ENCODE results near the gene PIEZO2. TPM values are rescaled to one million over a fixed set of nuclear protein-coding genes. Genes with fewer than 3 reads are reported as not detected.
"Not testable (repeated sequence)": the region's sequence is repeated elsewhere in the genome, so short reads cannot be mapped to it uniquely, and the experiment has no call there.

The PIEZO2 gene
- total RNA-seq, 1 experiment from 2014 or later: 5.5 TPM

DNA sequence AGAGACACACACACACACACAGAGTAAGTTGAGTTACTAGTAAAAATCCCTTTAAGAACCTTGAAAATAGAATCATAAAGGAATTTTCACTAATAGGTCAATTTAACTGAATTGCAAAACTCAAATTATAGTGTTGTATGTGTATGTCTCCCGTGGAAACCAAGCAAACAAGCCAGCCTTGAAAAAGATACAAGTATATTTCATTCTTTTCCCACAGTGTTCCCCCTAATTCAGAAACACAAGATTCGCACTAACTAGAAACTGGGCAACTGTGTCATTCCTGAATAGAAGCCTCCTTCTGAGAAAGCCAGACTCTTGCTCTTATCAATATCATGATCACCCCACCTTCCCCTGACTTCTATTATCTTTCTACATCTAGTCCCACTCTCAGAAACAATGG lies 229.5 kb downstream of the PIEZO2 start:
- intact Hi-C loops (cut with micrococcal nuclease; ENCODE audit: unreplicated experiment): no loop called here
- no TSS peak for BruUV-seq (replicated peaks)
- H3K27me3 ChIP-seq (replicated peaks; ENCODE audit: insufficient read depth, low read depth, low read length, poor library complexity): peaks cover 51% of the 10 kb centered on the region
- POLR2A ChIA-PET (ENCODE audit: low non-redundant PET): no interaction called here
- H3K27ac ChIP-seq (ENCODE audit: low read depth, low read length, poor library complexity, severe bottlenecking): no peak overlapping the region
- no peak for DNase-seq (ENCODE audit: low spot score)
- peaks cover 12% of the 10 kb centered on the region for H3K4me1 ChIP-seq (ENCODE audit: insufficient read depth, low read length, poor library complexity, severe bottlenecking)
- no peaks in the 10 kb centered on the region for H3K36me3 ChIP-seq (ENCODE audit: insufficient read depth, low read length, poor library complexity, severe bottlenecking)
- TF ChIP-seq, protein P1, sequence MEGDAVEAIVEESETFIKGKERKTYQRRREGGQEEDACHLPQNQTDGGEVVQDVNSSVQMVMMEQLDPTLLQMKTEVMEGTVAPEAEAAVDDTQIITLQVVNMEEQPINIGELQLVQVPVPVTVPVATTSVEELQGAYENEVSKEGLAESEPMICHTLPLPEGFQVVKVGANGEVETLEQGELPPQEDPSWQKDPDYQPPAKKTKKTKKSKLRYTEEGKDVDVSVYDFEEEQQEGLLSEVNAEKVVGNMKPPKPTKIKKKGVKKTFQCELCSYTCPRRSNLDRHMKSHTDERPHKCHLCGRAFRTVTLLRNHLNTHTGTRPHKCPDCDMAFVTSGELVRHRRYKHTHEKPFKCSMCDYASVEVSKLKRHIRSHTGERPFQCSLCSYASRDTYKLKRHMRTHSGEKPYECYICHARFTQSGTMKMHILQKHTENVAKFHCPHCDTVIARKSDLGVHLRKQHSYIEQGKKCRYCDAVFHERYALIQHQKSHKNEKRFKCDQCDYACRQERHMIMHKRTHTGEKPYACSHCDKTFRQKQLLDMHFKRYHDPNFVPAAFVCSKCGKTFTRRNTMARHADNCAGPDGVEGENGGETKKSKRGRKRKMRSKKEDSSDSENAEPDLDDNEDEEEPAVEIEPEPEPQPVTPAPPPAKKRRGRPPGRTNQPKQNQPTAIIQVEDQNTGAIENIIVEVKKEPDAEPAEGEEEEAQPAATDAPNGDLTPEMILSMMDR (conservative IDR thresholded peaks at IDR 0.05; ENCODE audit: low read depth, low read length): no peak
- no peak for TF ChIP-seq EZH2 (IDR thresholded peaks at IDR 0.05; ENCODE audit: borderline replicate concordance, low read depth, low read length, poor library complexity, severe bottlenecking)
- no peaks in the 10 kb centered on the region for H3K9me3 ChIP-seq (ENCODE audit: low read depth, low read length, poor library complexity, severe bottlenecking)
- no peak overlapping the region for H3K4me3 ChIP-seq (ENCODE audit: low read depth, low read length, poor library complexity, severe bottlenecking)
- CTCF ChIA-PET: no interaction called here

DNA sequence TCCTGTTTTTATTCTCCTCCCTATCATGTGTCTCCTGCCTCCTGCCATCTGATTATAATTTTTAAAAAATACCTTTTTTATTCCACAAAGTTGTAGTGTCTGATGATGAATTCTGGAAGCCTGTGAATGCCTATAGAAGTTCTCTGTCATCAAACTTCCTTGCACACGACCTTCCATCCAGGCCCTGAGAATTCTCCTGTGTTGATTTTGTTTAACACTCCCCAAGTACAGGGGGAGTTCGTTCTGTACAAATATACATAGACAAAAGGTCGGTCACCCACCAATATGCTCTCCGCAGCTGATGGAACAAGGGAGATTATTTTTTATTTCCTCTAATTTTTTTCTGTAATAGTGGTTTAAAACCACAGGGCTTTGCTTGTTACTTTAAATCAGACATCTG lies 232.5 kb downstream of the PIEZO2 start:
- Histone ChIP-seq H3K27me3 (replicated peaks; ENCODE audit: insufficient read depth, low read depth, low read length, poor library complexity) (peaks cover 30% of the 10 kb centered on the region), H3K27ac (ENCODE audit: low read depth, low read length, poor library complexity, severe bottlenecking) (no peak overlapping the region), H3K4me3 (ENCODE audit: low read depth, low read length, poor library complexity, severe bottlenecking) (no peak overlapping the region), H3K9me3 (ENCODE audit: low read depth, low read length, poor library complexity, severe bottlenecking) (no peaks in the 10 kb centered on the region), H3K4me1 (ENCODE audit: insufficient read depth, low read length, poor library complexity, severe bottlenecking) (peaks cover 12% of the 10 kb centered on the region), H3K36me3 (ENCODE audit: insufficient read depth, low read length, poor library complexity, severe bottlenecking) (no peaks in the 10 kb centered on the region)
- intact Hi-C loops (cut with micrococcal nuclease; ENCODE audit: unreplicated experiment): no loop called here
- ChIA-PET POLR2A (ENCODE audit: low non-redundant PET) (no interaction called here), CTCF (no interaction called here)
- BruUV-seq (replicated peaks): no TSS peak
- DNase-seq (ENCODE audit: low spot score): no peak
- TF ChIP-seq EZH2 (IDR thresholded peaks at IDR 0.05; ENCODE audit: borderline replicate concordance, low read depth, low read length, poor library complexity, severe bottlenecking): no peak
- TF ChIP-seq, protein P1 (conservative IDR thresholded peaks at IDR 0.05; ENCODE audit: low read depth, low read length): no peak

DNA sequence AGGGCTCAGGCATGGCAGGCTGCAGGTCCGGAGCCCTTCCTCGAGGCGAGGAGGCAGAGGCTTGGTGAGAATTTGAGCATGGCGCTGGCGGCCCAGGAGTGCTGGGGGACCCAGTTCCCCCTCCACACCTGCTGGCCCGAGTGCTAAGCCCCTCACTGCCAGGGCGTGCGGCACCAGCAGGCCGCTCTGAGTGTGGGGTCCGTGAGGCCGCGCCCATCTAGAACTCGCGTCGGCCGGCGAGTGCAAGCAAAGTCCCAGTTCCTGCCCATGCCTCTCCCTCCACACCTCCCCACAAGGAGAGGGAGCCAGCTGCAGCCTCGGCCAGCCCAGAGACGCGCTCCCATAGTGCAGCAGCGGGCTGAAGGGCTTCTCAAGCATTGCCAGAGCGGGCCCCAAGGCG lies 233.0 kb downstream of the PIEZO2 start:
- BruUV-seq (replicated peaks): no TSS peak
- no peak for DNase-seq (ENCODE audit: low spot score)
- H3K9me3 ChIP-seq (ENCODE audit: low read depth, low read length, poor library complexity, severe bottlenecking): no peaks in the 10 kb centered on the region
- peaks cover 12% of the 10 kb centered on the region for H3K4me1 ChIP-seq (ENCODE audit: insufficient read depth, low read length, poor library complexity, severe bottlenecking)
- H3K36me3 ChIP-seq (ENCODE audit: insufficient read depth, low read length, poor library complexity, severe bottlenecking): no peaks in the 10 kb centered on the region
- CTCF ChIA-PET: no interaction called here
- H3K27me3 ChIP-seq (replicated peaks; ENCODE audit: insufficient read depth, low read depth, low read length, poor library complexity): peaks cover 30% of the 10 kb centered on the region
- intact Hi-C loops (cut with micrococcal nuclease; ENCODE audit: unreplicated experiment): no loop called here
- H3K27ac ChIP-seq (ENCODE audit: low read depth, low read length, poor library complexity, severe bottlenecking): no peak overlapping the region
- H3K4me3 ChIP-seq (ENCODE audit: low read depth, low read length, poor library complexity, severe bottlenecking): no peak overlapping the region
- POLR2A ChIA-PET (ENCODE audit: low non-redundant PET): no interaction called here
- TF ChIP-seq EZH2 (IDR thresholded peaks at IDR 0.05; ENCODE audit: borderline replicate concordance, low read depth, low read length, poor library complexity, severe bottlenecking): no peak
- TF ChIP-seq, protein P1 (conservative IDR thresholded peaks at IDR 0.05; ENCODE audit: low read depth, low read length): no peak

DNA sequence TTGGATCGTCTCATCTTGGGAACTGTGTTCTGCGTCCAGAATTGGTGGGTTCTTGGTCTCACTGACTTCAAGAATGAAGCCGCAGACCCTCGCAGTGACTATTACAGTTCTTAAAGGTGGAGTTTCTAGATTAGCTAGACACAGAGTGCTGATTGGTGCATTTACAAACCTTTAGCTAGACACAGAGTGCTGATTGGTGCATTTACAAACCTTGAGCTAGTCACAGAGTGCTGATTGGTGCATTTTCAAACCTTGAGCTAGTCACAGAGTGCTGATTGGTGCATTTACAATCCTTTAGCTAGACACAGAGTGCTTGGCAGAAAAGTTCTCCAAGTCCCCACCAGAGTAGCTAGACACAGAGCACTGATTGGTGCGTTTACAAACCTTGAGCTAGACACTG lies 233.6 kb downstream of the PIEZO2 start:
- H3K27ac ChIP-seq (ENCODE audit: low read depth, low read length, poor library complexity, severe bottlenecking); DNase-seq (ENCODE audit: low spot score); intact Hi-C loops (cut with micrococcal nuclease; ENCODE audit: unreplicated experiment); POLR2A ChIA-PET (ENCODE audit: low non-redundant PET); BruUV-seq (replicated peaks); H3K4me1 ChIP-seq (ENCODE audit: insufficient read depth, low read length, poor library complexity, severe bottlenecking); H3K4me3 ChIP-seq (ENCODE audit: low read depth, low read length, poor library complexity, severe bottlenecking); CTCF ChIA-PET; H3K9me3 ChIP-seq (ENCODE audit: low read depth, low read length, poor library complexity, severe bottlenecking); H3K36me3 ChIP-seq (ENCODE audit: insufficient read depth, low read length, poor library complexity, severe bottlenecking): not testable (repeated sequence)
- peaks cover 30% of the 10 kb centered on the region for H3K27me3 ChIP-seq (replicated peaks; ENCODE audit: insufficient read depth, low read depth, low read length, poor library complexity)

DNA sequence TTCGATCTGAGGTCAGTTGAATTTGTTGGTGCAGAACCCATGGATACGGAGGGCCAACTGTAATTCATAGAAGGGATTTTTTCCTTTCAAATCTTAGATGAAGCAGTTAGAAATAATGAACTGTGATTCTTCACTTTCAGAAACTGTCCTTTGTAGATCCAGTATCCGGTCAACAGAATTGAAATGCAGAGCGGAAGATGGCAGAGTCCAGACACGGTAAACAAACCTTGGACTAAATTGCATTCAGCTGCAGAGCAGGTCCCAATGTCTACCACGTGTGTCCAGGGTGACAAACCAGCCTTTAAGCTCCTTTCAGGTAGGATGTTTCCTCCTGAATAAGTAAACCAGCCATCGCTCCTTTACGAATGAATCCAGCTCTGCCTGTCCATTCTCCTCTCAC lies 234.8 kb downstream of the PIEZO2 start:
- BruUV-seq (replicated peaks); H3K27ac ChIP-seq (ENCODE audit: low read depth, low read length, poor library complexity, severe bottlenecking); intact Hi-C loops (cut with micrococcal nuclease; ENCODE audit: unreplicated experiment); POLR2A ChIA-PET (ENCODE audit: low non-redundant PET); CTCF ChIA-PET; H3K4me1 ChIP-seq (ENCODE audit: insufficient read depth, low read length, poor library complexity, severe bottlenecking); H3K9me3 ChIP-seq (ENCODE audit: low read depth, low read length, poor library complexity, severe bottlenecking); H3K4me3 ChIP-seq (ENCODE audit: low read depth, low read length, poor library complexity, severe bottlenecking); H3K36me3 ChIP-seq (ENCODE audit: insufficient read depth, low read length, poor library complexity, severe bottlenecking); DNase-seq (ENCODE audit: low spot score): not testable (repeated sequence)
- H3K27me3 ChIP-seq (replicated peaks; ENCODE audit: insufficient read depth, low read depth, low read length, poor library complexity): peaks cover 26% of the 10 kb centered on the region
